ENCODE measurements around the gene IPCEF1. TPM values are rescaled to one million over a fixed set of nuclear protein-coding genes. Genes with fewer than 3 reads are reported as not detected.
A peak's percentile ranks its signal among the peaks of the same experiment; 100 is the strongest.
"Not testable (repeated sequence)": the region's sequence is repeated elsewhere in the genome, so short reads cannot be mapped to it uniquely, and the experiment has no call there.

The IPCEF1 gene
- total RNA-seq, 4 donors from 2014 or later = 0.63 to 5.3 (median 1.9) TPM

GRCh38 chr6:154314084-154314483 lies 42.5 kb downstream of the IPCEF1 start:
- Histone ChIP-seq H3K4me3 (no peak overlapping the region), H3K9me3 (no peaks in the 10 kb centered on the region), H3K27me3 (no peaks in the 10 kb centered on the region), H3K27ac (no peak overlapping the region), H3K36me3 (no peaks in the 10 kb centered on the region), H3K4me1 (peaks cover 0 to 4% (median 0%) of the 10 kb centered on the region in 4 donors)
- no peak for DNase-seq (ENCODE audit: low spot score in 2 of 2)
- 30 to 40% methylated on average over 1 of the region's 1 CpG for WGBS, 2 donors
- TF ChIP-seq, protein P1, sequence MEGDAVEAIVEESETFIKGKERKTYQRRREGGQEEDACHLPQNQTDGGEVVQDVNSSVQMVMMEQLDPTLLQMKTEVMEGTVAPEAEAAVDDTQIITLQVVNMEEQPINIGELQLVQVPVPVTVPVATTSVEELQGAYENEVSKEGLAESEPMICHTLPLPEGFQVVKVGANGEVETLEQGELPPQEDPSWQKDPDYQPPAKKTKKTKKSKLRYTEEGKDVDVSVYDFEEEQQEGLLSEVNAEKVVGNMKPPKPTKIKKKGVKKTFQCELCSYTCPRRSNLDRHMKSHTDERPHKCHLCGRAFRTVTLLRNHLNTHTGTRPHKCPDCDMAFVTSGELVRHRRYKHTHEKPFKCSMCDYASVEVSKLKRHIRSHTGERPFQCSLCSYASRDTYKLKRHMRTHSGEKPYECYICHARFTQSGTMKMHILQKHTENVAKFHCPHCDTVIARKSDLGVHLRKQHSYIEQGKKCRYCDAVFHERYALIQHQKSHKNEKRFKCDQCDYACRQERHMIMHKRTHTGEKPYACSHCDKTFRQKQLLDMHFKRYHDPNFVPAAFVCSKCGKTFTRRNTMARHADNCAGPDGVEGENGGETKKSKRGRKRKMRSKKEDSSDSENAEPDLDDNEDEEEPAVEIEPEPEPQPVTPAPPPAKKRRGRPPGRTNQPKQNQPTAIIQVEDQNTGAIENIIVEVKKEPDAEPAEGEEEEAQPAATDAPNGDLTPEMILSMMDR (IDR thresholded peaks at IDR 0.05) = no peak
- TF ChIP-seq POLR2A (IDR thresholded peaks at IDR 0.05) = no peak
- TF ChIP-seq EP300 (IDR thresholded peaks at IDR 0.05) = no peak

DNA sequence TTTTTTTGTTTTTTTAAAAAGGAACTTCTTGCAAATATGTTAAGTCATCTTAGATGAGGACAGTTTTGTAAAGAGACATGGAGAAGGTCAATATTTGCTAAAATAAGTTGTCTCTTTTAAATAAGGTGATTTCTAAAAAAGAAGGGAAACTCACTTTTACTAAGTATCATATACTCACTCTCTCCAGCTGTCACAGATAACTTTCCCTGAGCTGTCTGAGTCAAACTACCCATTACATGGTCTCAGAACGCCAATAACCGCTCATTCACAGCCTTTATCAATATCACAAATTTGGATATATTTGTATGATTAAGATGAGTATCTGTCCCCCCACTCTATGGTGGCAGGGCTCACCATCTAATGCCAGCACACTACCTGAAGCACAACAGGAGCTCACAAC lies 47.6 kb downstream of the IPCEF1 start:
- no peaks in the 10 kb centered on the region for H3K36me3 ChIP-seq
- H3K4me3 ChIP-seq = no peak overlapping the region
- DNase-seq (ENCODE audit: low spot score in 2 of 2) = no peak
- no peaks in the 10 kb centered on the region for H3K27me3 ChIP-seq
- peaks cover 0 to 6% (median 0%) of the 10 kb centered on the region in 4 donors for H3K4me1 ChIP-seq
- H3K9me3 ChIP-seq = no peaks in the 10 kb centered on the region
- 96 to 98% methylated on average over 2 of the region's 2 CpGs for WGBS, 2 donors
- TF ChIP-seq, protein P1 (IDR thresholded peaks at IDR 0.05) = no peak
- TF ChIP-seq POLR2A (IDR thresholded peaks at IDR 0.05) (no peak), EP300 (IDR thresholded peaks at IDR 0.05) (no peak)
- no peak overlapping the region for H3K27ac ChIP-seq

GRCh38 chr6:154307696-154308425 lies 48.7 kb downstream of the IPCEF1 start:
- Histone ChIP-seq H3K27ac (peak overlapping the region in 2 of 4 donors; percentile 43 to 64), H3K36me3 (no peaks in the 10 kb centered on the region), H3K9me3 (no peaks in the 10 kb centered on the region), H3K4me1 (peaks cover 0 to 6% (median 0%) of the 10 kb centered on the region in 4 donors), H3K4me3 (no peak overlapping the region), H3K27me3 (no peaks in the 10 kb centered on the region)
- 68 to 77% methylated on average over 7 of the region's 7 CpGs for WGBS, 2 donors
- no peak for DNase-seq (ENCODE audit: low spot score in 2 of 2)
- TF ChIP-seq EP300 (IDR thresholded peaks at IDR 0.05) (no peak), POLR2A (IDR thresholded peaks at IDR 0.05) (no peak)
- TF ChIP-seq, protein P1 (IDR thresholded peaks at IDR 0.05) = no peak

GRCh38 chr6:154307147-154307546 lies 49.5 kb downstream of the IPCEF1 start:
- not testable (repeated sequence) for H3K4me1 ChIP-seq; H3K4me3 ChIP-seq; DNase-seq (ENCODE audit: low spot score in 2 of 2); H3K27me3 ChIP-seq; H3K9me3 ChIP-seq; H3K36me3 ChIP-seq
- peak overlapping the region in 1 of 4 donors; percentile 64 for H3K27ac ChIP-seq
- 92 to 96% methylated on average over 6 of the region's 6 CpGs for WGBS, 2 donors

DNA sequence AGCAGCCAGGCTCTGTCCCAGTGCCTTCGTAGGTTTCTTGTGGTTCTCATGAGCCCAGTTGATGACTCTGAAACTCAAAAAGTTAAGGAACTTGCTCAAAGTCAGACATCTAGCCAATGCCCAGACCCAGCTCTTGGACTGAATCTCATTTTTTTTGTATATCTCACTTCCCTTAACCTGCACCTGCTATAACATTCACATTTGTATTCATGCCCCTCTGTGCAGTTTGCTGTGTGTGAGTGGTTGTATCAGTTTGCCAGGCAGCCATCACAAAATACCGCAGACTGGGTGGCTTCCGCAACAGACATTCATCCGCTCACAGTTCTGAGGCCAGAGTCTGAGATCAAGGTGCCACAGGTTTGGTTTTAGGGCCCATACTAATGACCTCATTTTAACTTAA lies 49.9 kb downstream of the IPCEF1 start:
- H3K9me3 ChIP-seq = no peaks in the 10 kb centered on the region
- no peaks in the 10 kb centered on the region for H3K36me3 ChIP-seq
- DNase-seq (ENCODE audit: low spot score in 2 of 2) = no peak
- peak overlapping the region in 1 of 4 donors; percentile 64 for H3K27ac ChIP-seq
- H3K27me3 ChIP-seq = no peaks in the 10 kb centered on the region
- WGBS, 2 donors = 95 to 97% methylated on average over 4 of the region's 4 CpGs
- H3K4me3 ChIP-seq = no peak overlapping the region
- H3K4me1 ChIP-seq = peaks cover 0 to 13% (median 0%) of the 10 kb centered on the region in 4 donors
- no peak for TF ChIP-seq POLR2A (IDR thresholded peaks at IDR 0.05)
- no peak for TF ChIP-seq EP300 (IDR thresholded peaks at IDR 0.05)
- TF ChIP-seq, protein P1 (IDR thresholded peaks at IDR 0.05) = no peak

Measured in tibial nerve (tissue), 4 donors.